GM12878 (cell line): ENCODE results near the gene DEPDC7. TPM values are rescaled to one million over a fixed set of nuclear protein-coding genes. Genes with fewer than 3 reads are reported as not detected.

Source experiments
- FOXM1 ChIP-seq: IDR thresholded peaks from 2 replicates; pipeline ENCODE4 v1.6.1; 2012; ENCODE audit warnings: low read depth, mild to moderate bottlenecking, inconsistent platforms, low read length, moderate library complexity
- PRDM15 ChIP-seq: fragments of 450-650 bp; formaldehyde crosslinking; IDR thresholded peaks from 2 replicates; pipeline ENCODE4 v1.4.0; 2020; ENCODE audit warnings: mild to moderate bottlenecking, moderate library complexity
- RELB ChIP-seq: fragments of 450-650 bp; IDR thresholded peaks from 2 replicates; pipeline ENCODE4 v1.6.1; 2017; ENCODE audit warnings: low read depth, mild to moderate bottlenecking, moderate library complexity
- polyA plus RNA-seq, 11 experiments: library from polyadenylated mRNA; depleted of rRNA in 4 of 11; unstranded in 6 of 11; stranded (reverse) in 5 of 11; fragments of >200 nt; fragmentation: Nextera tagmentation in 4 of 11; fragmentation: Illumina TruSeq in 1 of 11; extraction: Ambion mirVana in 4 of 11; extraction: Trizol in 1 of 11; gene quantifications; 1 replicate in 1 of 11; 2 replicates in 10 of 11; pipeline versions ENCODE4 v1.2.1 to v1.2.3, GENCODE V29; 2011 to 2016; ENCODE audit warnings: inconsistent platforms in 2 of 11, missing spikeins in 2 of 11, low read depth in 1 of 11
- total RNA-seq, 4 experiments: library from RNA; depleted of rRNA in 3 of 4; stranded (reverse); fragments of >200 nt in 3 of 4; fragmentation: Illumina TruSeq in 1 of 4; extraction: Trizol in 1 of 4; gene quantifications; 2 replicates each; pipeline versions ENCODE4 v1.2.1 to v1.2.3, GENCODE V29; 2013 to 2021

DEPDC7 gene
- total and polyA plus RNA-seq, 10 of the 15 experiments (the other 5 are each of a cell fraction or from before 2014, with no cell fraction given): 0.06 to 1.1 (median 0.49) TPM

- 0 out of 2 replicates have a peak, but pooled peaks have one; percentile 13 for TF ChIP-seq RELB
- TF ChIP-seq FOXM1: no peak
- TF ChIP-seq PRDM15: 0 out of 2 replicates have a peak, but pooled peaks have one; percentile 3
- TF ChIP-seq, all 136 proteins: peak for 10
Measured at GRCh38 chr11:33064033-33064825, 48.6 kb downstream of the DEPDC7 start (continued).
